Esophagus muscularis mucosa (tissue), 4 donors: ENCODE results near the gene PROB1. TPM values are rescaled to one million over a fixed set of nuclear protein-coding genes. Genes with fewer than 3 reads are reported as not detected.

Experiments
- DNase-seq: peaks from one replicate; pipeline ENCODE4 v3.0.0-alpha.2; 2017; ENCODE audit errors: extremely low spot score
- H3K27ac ChIP-seq, 4 donors: fragments of 200-600 bp; sonication (generic); replicated peaks in 1 of 4; 1 replicate in 3 of 4; 2 replicates in 1 of 4; pipeline ENCODE4 v1.5.1; 2016 to 2019; ENCODE audit warnings: mild to moderate bottlenecking in 1 of 4
- H3K27me3 ChIP-seq, 4 donors: fragments of 200-600 bp; sonication (generic); one replicate each; pipeline versions ENCODE4 v1.5.1 to v1.6.0; 2016 to 2019
- H3K36me3 ChIP-seq, 4 donors: fragments of 200-600 bp; sonication (generic); one replicate each; pipeline ENCODE4 v1.5.1; 2016 to 2019
- H3K4me1 ChIP-seq, 4 donors: fragments of 200-600 bp; sonication (generic); one replicate each; pipeline ENCODE4 v1.5.1; 2016 to 2019
- H3K4me3 ChIP-seq, 4 donors: fragments of 200-600 bp; sonication (generic); 1 replicate in 2 of 4; 2 replicates in 2 of 4; pipeline ENCODE4 v1.5.1; 2016 to 2019; ENCODE audit warnings: mild to moderate bottlenecking in 4 of 4, moderate library complexity in 1 of 4
- H3K9me3 ChIP-seq, 4 donors: fragments of 200-600 bp; sonication (generic); 1 replicate in 3 of 4; 2 replicates in 1 of 4; pipeline ENCODE4 v1.5.1; 2016 to 2019
- EP300 ChIP-seq: sonication (generic); formaldehyde crosslinking; IDR thresholded peaks from one replicate; pipeline ENCODE4 v1.6.1; 2017; ENCODE audit warnings: antibody characterized with exemption
- POLR2A ChIP-seq: fragments of 450-650 bp; IDR thresholded peaks from one replicate; pipeline ENCODE4 v1.6.1; 2017; ENCODE audit warnings: antibody characterized with exemption, moderate library complexity, mild to moderate bottlenecking, low read depth
- POLR2AphosphoS5 ChIP-seq, 2 donors: sonication (generic); formaldehyde crosslinking; IDR thresholded peaks; one replicate each; pipeline ENCODE4 v1.6.1; 2017; ENCODE audit warnings: antibody characterized with exemption in 2 of 2
- WGBS: methylation state at CpG from one replicate; pipeline ENCODE4 v1.1.5; 2018; 5-methylcytosine and 5-hydroxymethylcytosine counted together
- intact Hi-C: fragments of 100-400 bp; cut with DNase I; formaldehyde crosslinking; loops from one replicate; pipeline ENCODE4 v1.15.1; 2023
- total RNA-seq, 4 donors: library from RNA; depleted of rRNA; stranded (reverse); fragments of >200 nt; gene quantifications; one replicate each; pipeline versions ENCODE4 v1.1.0 to v1.2.1, GENCODE V29; 2016
- TF ChIP-seq, protein P1 (sequence below), 3 experiments: fragments of 200-600 bp in 2 of 3; fragments of 450-650 bp in 1 of 3; sonication (generic) in 2 of 3; IDR thresholded peaks; one replicate each; pipeline ENCODE4 v1.5.1; 2017 to 2019; ENCODE audit warnings: antibody characterized with exemption in 3 of 3, mild to moderate bottlenecking in 2 of 3, moderate library complexity in 1 of 3

PROB1 gene
- total RNA-seq, 4 donors from 2014 or later: 2.5 to 11.0 (median 7.8) TPM

DNA sequence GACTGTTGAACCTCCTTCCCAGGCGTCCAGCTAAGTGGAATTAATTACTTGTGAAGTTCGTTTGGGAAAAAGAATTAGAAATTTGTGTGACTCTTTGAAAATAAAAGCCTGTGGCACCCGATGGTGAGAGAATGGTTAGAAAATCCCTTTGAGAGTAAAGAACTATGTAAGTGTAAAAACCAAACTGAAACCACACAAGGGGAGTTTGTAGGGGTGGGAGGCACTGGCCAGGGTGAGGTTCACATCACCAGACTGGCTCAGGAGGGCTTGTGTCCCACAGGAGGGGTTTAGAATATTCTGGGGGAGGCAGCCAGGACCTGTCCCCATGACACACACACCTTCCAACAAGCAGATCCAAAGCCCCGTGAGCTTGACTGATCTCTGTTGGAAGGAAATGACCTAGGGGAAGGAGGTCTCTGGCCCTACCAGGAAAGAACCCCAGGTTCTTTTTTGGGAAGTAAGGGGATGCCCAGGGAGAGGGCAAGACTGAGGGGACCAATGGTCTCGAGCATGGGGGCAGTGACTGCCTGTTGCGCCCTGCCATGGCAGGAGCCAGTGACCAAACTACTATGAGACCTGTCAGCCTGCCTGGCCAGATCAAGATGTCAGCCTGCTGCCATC is 4.7 kb upstream of the PROB1 start:
- 87% methylated on average over 6 of the region's 6 CpGs for WGBS
- no peak overlapping the region for H3K27ac ChIP-seq
- no peak for TF ChIP-seq POLR2A
- TF ChIP-seq, protein P1, sequence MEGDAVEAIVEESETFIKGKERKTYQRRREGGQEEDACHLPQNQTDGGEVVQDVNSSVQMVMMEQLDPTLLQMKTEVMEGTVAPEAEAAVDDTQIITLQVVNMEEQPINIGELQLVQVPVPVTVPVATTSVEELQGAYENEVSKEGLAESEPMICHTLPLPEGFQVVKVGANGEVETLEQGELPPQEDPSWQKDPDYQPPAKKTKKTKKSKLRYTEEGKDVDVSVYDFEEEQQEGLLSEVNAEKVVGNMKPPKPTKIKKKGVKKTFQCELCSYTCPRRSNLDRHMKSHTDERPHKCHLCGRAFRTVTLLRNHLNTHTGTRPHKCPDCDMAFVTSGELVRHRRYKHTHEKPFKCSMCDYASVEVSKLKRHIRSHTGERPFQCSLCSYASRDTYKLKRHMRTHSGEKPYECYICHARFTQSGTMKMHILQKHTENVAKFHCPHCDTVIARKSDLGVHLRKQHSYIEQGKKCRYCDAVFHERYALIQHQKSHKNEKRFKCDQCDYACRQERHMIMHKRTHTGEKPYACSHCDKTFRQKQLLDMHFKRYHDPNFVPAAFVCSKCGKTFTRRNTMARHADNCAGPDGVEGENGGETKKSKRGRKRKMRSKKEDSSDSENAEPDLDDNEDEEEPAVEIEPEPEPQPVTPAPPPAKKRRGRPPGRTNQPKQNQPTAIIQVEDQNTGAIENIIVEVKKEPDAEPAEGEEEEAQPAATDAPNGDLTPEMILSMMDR (IDR thresholded peaks at IDR 0.05): no peak
- no peak for TF ChIP-seq EP300
- no peak for TF ChIP-seq POLR2AphosphoS5 (IDR thresholded peaks at IDR 0.05)

DNA sequence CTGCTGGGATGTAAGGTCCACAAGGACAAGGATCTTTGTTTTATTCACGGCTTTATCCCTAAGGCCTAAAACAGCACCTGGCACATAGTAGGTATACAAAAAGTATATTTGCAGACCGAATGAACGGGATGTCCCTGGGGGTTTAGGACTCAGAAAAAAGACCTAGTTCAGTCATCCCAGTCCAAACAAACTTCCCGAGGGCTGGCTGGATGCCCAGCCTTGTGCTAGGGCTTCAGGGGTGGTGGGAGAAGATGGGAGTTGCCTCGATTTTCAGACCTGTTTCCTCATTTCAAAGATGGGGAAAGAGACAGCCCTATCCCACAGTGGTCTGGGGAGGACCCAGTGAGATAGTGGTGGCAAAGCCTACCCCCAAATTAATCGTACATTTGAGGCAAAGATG is 3.0 kb upstream of the PROB1 start:
- H3K4me3 ChIP-seq: no peak overlapping the region
- peaks cover 22 to 54% (median 38%) of the 10 kb centered on the region in 4 donors for H3K4me1 ChIP-seq
- WGBS: 24% methylated on average over 6 of the region's 6 CpGs
- H3K36me3 ChIP-seq: peaks cover 0 to 17% (median 3%) of the 10 kb centered on the region in 4 donors
- H3K9me3 ChIP-seq: no peaks in the 10 kb centered on the region
- no peak for DNase-seq
- TF ChIP-seq EP300: no peak
- TF ChIP-seq POLR2A: no peak
- TF ChIP-seq POLR2AphosphoS5 (IDR thresholded peaks at IDR 0.05): no peak
- TF ChIP-seq, protein P1 (IDR thresholded peaks at IDR 0.05): no peak
- intact Hi-C loops: no loop called here
- peaks cover 0 to 26% (median 6%) of the 10 kb centered on the region in 4 donors for H3K27me3 ChIP-seq
- H3K27ac ChIP-seq: no peak overlapping the region

More for the DNA sequence above, 4.7 kb upstream of the PROB1 start:
- H3K9me3 ChIP-seq: no peaks in the 10 kb centered on the region
- DNase-seq: no peak
- peaks cover 0 to 17% (median 3%) of the 10 kb centered on the region in 4 donors for H3K36me3 ChIP-seq
- H3K4me1 ChIP-seq: peaks cover 23 to 50% (median 34%) of the 10 kb centered on the region in 4 donors
- H3K4me3 ChIP-seq: no peak overlapping the region
- peaks cover 0 to 9% (median 3%) of the 10 kb centered on the region in 4 donors for H3K27me3 ChIP-seq
- intact Hi-C loops: no loop called here

DNA sequence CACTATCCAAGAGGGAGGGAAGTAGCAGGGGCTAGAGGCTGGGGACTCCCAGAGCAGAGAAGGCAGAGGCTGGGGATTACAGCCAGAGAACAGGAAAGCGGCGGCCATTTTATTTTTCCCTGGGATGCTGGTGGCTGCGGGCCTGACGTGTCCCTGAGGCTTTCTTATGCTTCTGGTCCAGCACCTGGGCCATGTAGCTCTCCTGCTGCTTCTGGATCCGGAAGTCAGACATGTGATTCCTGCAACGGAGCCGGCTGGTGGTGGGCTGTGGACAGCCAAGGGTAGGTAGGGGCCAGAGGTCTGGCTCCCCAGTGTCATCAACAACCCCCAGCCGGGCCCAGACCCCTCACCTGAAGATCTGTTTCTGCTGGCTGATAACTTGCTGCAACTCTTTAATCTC is 1.8 kb upstream of the PROB1 start:
- H3K4me3 ChIP-seq: no peak overlapping the region
- 88% methylated on average over 7 of the region's 8 CpGs for WGBS
- H3K4me1 ChIP-seq: peaks cover 30 to 62% (median 46%) of the 10 kb centered on the region in 4 donors
- H3K27me3 ChIP-seq: peaks cover 0 to 37% (median 6%) of the 10 kb centered on the region in 4 donors
- H3K27ac ChIP-seq: peak overlapping the region in 1 of 4 donors; percentile 7
- DNase-seq: no peak
- intact Hi-C loops: no loop called here
- TF ChIP-seq POLR2AphosphoS5 (IDR thresholded peaks at IDR 0.05) (no peak), POLR2A (no peak), EP300 (no peak)
- TF ChIP-seq, protein P1 (IDR thresholded peaks at IDR 0.05): no peak
- peaks cover 0 to 16% (median 3%) of the 10 kb centered on the region in 4 donors for H3K36me3 ChIP-seq
- H3K9me3 ChIP-seq: no peaks in the 10 kb centered on the region

DNA sequence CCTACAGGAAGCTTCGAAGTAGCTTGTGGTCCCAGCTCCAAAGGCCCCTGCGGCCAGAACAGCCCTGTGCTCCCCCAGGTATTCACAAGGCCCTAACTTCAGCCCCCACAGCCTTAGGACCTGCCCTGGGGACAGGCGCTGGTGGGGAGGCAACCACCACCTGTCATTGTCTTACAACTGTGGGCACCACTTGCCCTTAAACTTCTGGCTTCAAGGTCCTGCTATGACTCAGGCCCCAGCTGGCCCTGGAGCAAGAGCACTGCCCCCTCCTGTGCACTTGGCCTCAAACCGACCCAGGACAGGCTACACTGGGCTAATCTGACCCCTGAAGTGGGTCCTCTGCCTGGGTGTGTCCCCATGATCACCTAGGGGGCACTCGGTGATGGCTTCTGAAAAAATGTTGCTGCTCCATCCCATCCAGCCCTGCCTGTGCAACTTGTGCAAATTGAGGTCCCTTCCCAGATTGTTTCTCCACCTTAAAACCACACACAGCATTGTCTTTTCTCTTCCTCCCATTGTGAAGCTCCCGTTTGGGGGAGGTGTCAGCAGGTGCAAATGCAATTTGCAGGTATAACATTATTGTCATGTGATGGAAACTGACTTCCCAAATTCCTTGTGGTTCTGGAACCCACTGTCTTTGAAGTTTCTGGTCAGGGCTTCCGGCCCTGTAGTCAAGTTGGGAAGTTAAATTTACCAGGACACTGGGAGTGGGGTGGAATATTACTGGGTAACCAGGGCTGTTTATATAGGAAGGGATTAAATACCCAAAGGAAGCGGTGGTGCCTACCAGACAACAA is 1.1 kb upstream of the PROB1 start:
- TF ChIP-seq, protein P1 (IDR thresholded peaks at IDR 0.05): no peak
- TF ChIP-seq POLR2A (no peak), EP300 (no peak), POLR2AphosphoS5 (IDR thresholded peaks at IDR 0.05) (no peak)
- no peak for DNase-seq
- H3K27ac ChIP-seq: peak overlapping the region; percentile 79 to 84 (median 82)
- peaks cover 37 to 68% (median 52%) of the 10 kb centered on the region in 4 donors for H3K4me1 ChIP-seq
- no peaks in the 10 kb centered on the region for H3K9me3 ChIP-seq
- 68% methylated on average over 5 of the region's 8 CpGs for WGBS
- intact Hi-C loops: no loop called here
- H3K4me3 ChIP-seq: no peak overlapping the region
- H3K27me3 ChIP-seq: peaks cover 0 to 37% (median 6%) of the 10 kb centered on the region in 4 donors
- H3K36me3 ChIP-seq: peaks cover 0 to 13% (median 0%) of the 10 kb centered on the region in 4 donors
